Measurements from ENCODE around the gene KCNS3.

Gene KCNS3

GRCh38 chr2:17879137-17879912 lies 858 bp downstream of the KCNS3 start:
- no peak for FAIRE-seq

- no peak for FAIRE-seq
These were observed 1.4 kb downstream of the KCNS3 start for GRCh38 chr2:17879913-17880274.

- FAIRE-seq, result no peak
These were observed 14.5 kb downstream of the KCNS3 start for GRCh38 chr2:17892770-17893534.

GRCh38 chr2:17894005-17894404 lies 15.5 kb downstream of the KCNS3 start:
- no peak for FAIRE-seq

GRCh38 chr2:17894556-17894955 lies 16.1 kb downstream of the KCNS3 start:
- FAIRE-seq, result no peak

- no peak for FAIRE-seq
These were observed 21.4 kb downstream of the KCNS3 start for GRCh38 chr2:17899871-17900270.

- no peak for FAIRE-seq
These were observed 22.8 kb downstream of the KCNS3 start for GRCh38 chr2:17901246-17901645.

- no peak for FAIRE-seq
These were observed 32.5 kb downstream of the KCNS3 start for GRCh38 chr2:17910980-17911379.

- no peak for FAIRE-seq
These were observed 33.2 kb downstream of the KCNS3 start for GRCh38 chr2:17911491-17912260.

GRCh38 chr2:17912266-17912691 lies 33.8 kb downstream of the KCNS3 start:
- FAIRE-seq, result no peak

GRCh38 chr2:17915099-17915498 lies 36.6 kb downstream of the KCNS3 start:
- FAIRE-seq, result no peak

GRCh38 chr2:17915811-17916518 lies 37.5 kb downstream of the KCNS3 start:
- no peak for FAIRE-seq

- no peak for FAIRE-seq
These were observed 38.1 kb downstream of the KCNS3 start for GRCh38 chr2:17916584-17916983.

- no peak for FAIRE-seq
These were observed 40.3 kb downstream of the KCNS3 start for GRCh38 chr2:17918789-17919188.

- FAIRE-seq, result no peak
These were observed 52.3 kb downstream of the KCNS3 start for GRCh38 chr2:17930773-17931172.

- FAIRE-seq, result no peak
These were observed 54.8 kb downstream of the KCNS3 start for GRCh38 chr2:17933256-17933655.

GRCh38 chr2:17934721-17935120 lies 56.3 kb downstream of the KCNS3 start:
- FAIRE-seq, result no peak

- no peak for FAIRE-seq
These were observed 56.9 kb downstream of the KCNS3 start for GRCh38 chr2:17935242-17935885.

GRCh38 chr2:17936599-17936998 lies 58.1 kb downstream of the KCNS3 start:
- no peak for FAIRE-seq

GRCh38 chr2:17940091-17940630 lies 61.7 kb downstream of the KCNS3 start:
- FAIRE-seq, result no peak

- FAIRE-seq, result no peak
These were observed 65.0 kb downstream of the KCNS3 start for GRCh38 chr2:17943444-17943843.

- FAIRE-seq, result no peak
These were observed 68.6 kb downstream of the KCNS3 start for GRCh38 chr2:17947113-17947512.
